GM12874 (cell line): ENCODE data around the gene OR2K2.

ENCODE experiments used
- CTCF ChIP-seq: IDR thresholded peaks from 2 replicates; pipeline ENCODE4 v1.5.1; 2011; ENCODE audit warnings: low read depth, mild to moderate bottlenecking, control low read depth, low read length, moderate library complexity; ENCODE audit not compliant: insufficient read depth

The OR2K2 gene

DNA sequence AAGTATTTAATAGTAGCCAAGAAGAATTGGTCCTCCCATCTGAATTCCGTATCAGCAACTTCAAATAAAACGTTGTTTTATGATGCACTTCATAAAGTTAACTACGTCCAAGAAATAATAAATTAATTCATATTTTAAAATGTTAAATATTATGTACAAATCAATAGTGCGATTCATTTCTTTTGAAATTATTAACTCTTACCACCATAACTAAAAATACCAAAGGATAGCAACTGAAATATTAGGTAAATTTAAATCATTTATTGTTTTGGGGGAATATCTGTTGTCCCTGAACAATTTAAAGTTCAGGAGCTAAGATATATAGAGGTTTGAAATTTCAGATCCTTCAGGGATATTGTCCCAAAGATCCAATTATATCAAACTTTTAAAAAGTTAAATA is at the start of gene OR2K2:
TSS of gene OR2K2 (minus strand) at position 101 of the 400 bp plus-strand sequence. CDS start 1,791 bp downstream, outside the sequence.
- TF ChIP-seq CTCF, result no peak

DNA sequence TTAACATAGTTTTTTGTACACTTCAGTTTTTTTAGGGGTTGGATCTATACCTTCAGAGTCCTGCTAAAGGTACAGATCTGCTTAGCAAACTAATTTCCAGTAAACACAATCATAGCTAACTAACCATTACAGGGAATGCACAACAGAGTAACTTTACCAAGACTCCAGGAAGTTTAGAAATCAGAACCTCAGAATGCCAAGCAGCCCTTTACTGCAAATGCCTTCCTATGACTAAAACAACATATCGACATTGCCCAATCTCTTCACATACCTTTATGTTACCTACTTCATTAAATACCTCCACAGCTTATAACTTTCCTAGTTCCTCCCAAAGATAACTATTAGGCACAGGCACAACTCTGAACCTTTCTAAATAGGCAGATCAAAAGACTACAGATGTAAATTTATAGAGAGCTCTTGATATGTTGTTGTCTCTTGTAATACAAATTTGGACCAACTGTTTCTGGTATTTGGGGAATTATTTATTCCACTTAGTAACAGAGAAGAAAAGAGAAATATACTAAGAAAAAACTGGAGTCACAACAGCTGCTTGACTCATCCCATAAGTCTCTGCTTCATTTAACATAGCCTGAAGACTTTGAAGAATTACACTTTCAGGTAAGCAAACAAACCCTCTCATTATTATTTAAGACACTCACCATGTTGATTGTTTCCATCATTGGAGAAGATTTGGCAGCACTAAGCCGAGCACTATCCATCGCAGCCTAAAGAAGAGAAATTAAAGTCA is 46.0 kb upstream of the OR2K2 start:
- no peak for TF ChIP-seq CTCF

- no peak for TF ChIP-seq CTCF
Observed at GRCh38 chr9:111375062-111375461, 45.0 kb upstream of the OR2K2 start.

GRCh38 chr9:111372297-111372696 is 42.3 kb upstream of the OR2K2 start:
- no peak for TF ChIP-seq CTCF

DNA sequence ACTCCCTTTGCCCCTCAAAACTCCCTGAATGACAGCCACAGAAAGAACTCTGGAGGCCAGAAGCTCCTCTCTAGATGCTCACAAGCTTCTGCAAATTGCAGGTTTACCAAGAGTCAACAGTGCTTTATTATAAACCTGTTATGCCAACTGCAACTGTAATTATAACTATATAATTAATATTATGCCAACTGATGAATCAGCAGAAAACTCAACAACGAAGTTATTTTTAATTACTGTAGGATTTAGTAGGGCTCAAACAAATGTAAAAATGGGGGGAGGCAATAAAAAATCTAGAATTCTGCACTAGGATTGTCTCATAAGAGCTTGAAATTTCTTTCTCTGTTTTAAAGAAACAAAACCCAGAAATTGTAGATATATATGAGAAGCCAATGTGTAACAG is 37.0 kb upstream of the OR2K2 start:
- TF ChIP-seq CTCF, result no peak

GRCh38 chr9:111362526-111362925 is 32.5 kb upstream of the OR2K2 start:
- no peak for TF ChIP-seq CTCF

DNA sequence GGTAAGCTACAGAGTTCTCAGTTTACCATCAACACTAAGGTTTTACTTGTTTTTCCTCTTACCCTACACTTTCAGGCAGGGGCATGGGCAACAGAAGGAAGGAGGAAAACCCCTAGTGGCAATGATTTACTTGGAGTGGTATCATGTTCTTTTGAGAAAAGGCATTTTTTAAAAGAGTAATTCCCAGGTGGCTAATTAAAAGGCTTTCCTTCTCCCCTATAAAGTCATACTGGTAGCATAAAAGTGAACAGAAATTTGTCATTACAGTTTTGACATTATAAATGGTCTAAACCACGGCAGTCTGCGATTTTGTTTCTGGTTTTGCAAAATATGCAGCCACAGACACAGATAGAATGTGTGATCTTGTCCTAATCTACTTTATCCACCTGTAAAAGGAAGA is 30.9 kb upstream of the OR2K2 start:
- no peak for TF ChIP-seq CTCF
